Measurements from ENCODE around the gene ZNF831.

GRCh38 chr20:59231124-59231804, 67.6 kb downstream of the ZNF831 start:
- TF ChIP-seq, protein P1, sequence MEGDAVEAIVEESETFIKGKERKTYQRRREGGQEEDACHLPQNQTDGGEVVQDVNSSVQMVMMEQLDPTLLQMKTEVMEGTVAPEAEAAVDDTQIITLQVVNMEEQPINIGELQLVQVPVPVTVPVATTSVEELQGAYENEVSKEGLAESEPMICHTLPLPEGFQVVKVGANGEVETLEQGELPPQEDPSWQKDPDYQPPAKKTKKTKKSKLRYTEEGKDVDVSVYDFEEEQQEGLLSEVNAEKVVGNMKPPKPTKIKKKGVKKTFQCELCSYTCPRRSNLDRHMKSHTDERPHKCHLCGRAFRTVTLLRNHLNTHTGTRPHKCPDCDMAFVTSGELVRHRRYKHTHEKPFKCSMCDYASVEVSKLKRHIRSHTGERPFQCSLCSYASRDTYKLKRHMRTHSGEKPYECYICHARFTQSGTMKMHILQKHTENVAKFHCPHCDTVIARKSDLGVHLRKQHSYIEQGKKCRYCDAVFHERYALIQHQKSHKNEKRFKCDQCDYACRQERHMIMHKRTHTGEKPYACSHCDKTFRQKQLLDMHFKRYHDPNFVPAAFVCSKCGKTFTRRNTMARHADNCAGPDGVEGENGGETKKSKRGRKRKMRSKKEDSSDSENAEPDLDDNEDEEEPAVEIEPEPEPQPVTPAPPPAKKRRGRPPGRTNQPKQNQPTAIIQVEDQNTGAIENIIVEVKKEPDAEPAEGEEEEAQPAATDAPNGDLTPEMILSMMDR (IDR thresholded peaks at IDR 0.05; ENCODE audit: insufficient read depth, low read depth, low read length): no peak
- no peak for TF ChIP-seq EZH2 (IDR thresholded peaks at IDR 0.05; ENCODE audit: insufficient read depth, low read length)

All from astrocyte (in vitro differentiated cells and primary cell).